ENCODE measurements around the gene MSH4. TPM values are rescaled to one million over a fixed set of nuclear protein-coding genes. Genes with fewer than 3 reads are reported as not detected.

MSH4 gene
- total RNA-seq, 1 donor from 2014 or later, result 0.20 TPM

- Mint-ChIP-seq H3K4me3 (ENCODE audit: unreplicated experiment) (no peak overlapping the region), H3K9me3 (ENCODE audit: low read depth) (peaks cover 20% of the 10 kb centered on the region), H3K4me1 (ENCODE audit: low read depth) (no peaks in the 10 kb centered on the region), H3K36me3 (ENCODE audit: low read depth) (peaks cover 3% of the 10 kb centered on the region), H3K27ac (ENCODE audit: unreplicated experiment) (no peak overlapping the region), H3K27me3 (ENCODE audit: low read depth) (no peaks in the 10 kb centered on the region)
- TF ChIP-seq CTCF (IDR thresholded peaks at IDR 0.05), result no peak
- no peak for DNase-seq (ENCODE audit: low spot score)
Observed at GRCh38 chr1:75950176-75950575, 153.5 kb downstream of the MSH4 start.

- H3K36me3 Mint-ChIP-seq (ENCODE audit: low read depth), result no peaks in the 10 kb centered on the region
Observed at GRCh38 chr1:75952016-75952415, 155.3 kb downstream of the MSH4 start.

GRCh38 chr1:75953461-75953860, 156.8 kb downstream of the MSH4 start:
- Mint-ChIP-seq H3K4me3 (ENCODE audit: unreplicated experiment) (no peak overlapping the region), H3K36me3 (ENCODE audit: low read depth) (no peaks in the 10 kb centered on the region), H3K4me1 (ENCODE audit: low read depth) (no peaks in the 10 kb centered on the region), H3K9me3 (ENCODE audit: low read depth) (no peaks in the 10 kb centered on the region), H3K27ac (ENCODE audit: unreplicated experiment) (no peak overlapping the region), H3K27me3 (ENCODE audit: low read depth) (no peaks in the 10 kb centered on the region)
- no peak for TF ChIP-seq CTCF (IDR thresholded peaks at IDR 0.05)
- DNase-seq (ENCODE audit: low spot score), result no peak

More at GRCh38 chr1:75952016-75952415, 155.3 kb downstream of the MSH4 start:
- Mint-ChIP-seq H3K4me1 (ENCODE audit: low read depth) (no peaks in the 10 kb centered on the region), H3K9me3 (ENCODE audit: low read depth) (peaks cover 4% of the 10 kb centered on the region), H3K4me3 (ENCODE audit: unreplicated experiment) (no peak overlapping the region), H3K27me3 (ENCODE audit: low read depth) (no peaks in the 10 kb centered on the region), H3K27ac (ENCODE audit: unreplicated experiment) (no peak overlapping the region)
- TF ChIP-seq CTCF (IDR thresholded peaks at IDR 0.05), result no peak
- no peak for DNase-seq (ENCODE audit: low spot score)

GRCh38 chr1:75954586-75954985, 157.9 kb downstream of the MSH4 start:
- Mint-ChIP-seq H3K4me1 (ENCODE audit: low read depth) (no peaks in the 10 kb centered on the region), H3K4me3 (ENCODE audit: unreplicated experiment) (no peak overlapping the region), H3K36me3 (ENCODE audit: low read depth) (no peaks in the 10 kb centered on the region), H3K27ac (ENCODE audit: unreplicated experiment) (no peak overlapping the region), H3K27me3 (ENCODE audit: low read depth) (no peaks in the 10 kb centered on the region), H3K9me3 (ENCODE audit: low read depth) (no peaks in the 10 kb centered on the region)
- TF ChIP-seq CTCF (IDR thresholded peaks at IDR 0.05), result no peak
- no peak for DNase-seq (ENCODE audit: low spot score)

Other genes starting within 250 kb of the MSH4 start
- 0.18 to 0.39 TPM (median 0.20 TPM) in 3 replicates for gene SLC44A5, start 185.8 kb upstream of the MSH4 start, total RNA-seq
- gene ACADM, start 72.2 kb upstream of the MSH4 start, total RNA-seq, result 34.7 to 46.2 TPM (median 35.2 TPM) in 3 replicates
- gene RABGGTB, start 10.6 kb upstream of the MSH4 start, total RNA-seq, result 54.4 to 76.0 TPM (median 57.9 TPM) in 3 replicates
- gene ASB17, start 135.5 kb downstream of the MSH4 start, total RNA-seq, result not detected in 3 replicates